PFSK-1 (cell line): ENCODE data around the gene FOXS1.

ENCODE experiments used
- FOXP2 ChIP-seq: optimal IDR thresholded peaks from 2 replicates; pipeline ENCODE3; 2011; ENCODE audit warnings: borderline replicate concordance, control low read depth, inconsistent platforms; ENCODE audit not compliant: insufficient read depth; ENCODE audit errors: extremely low read length, extremely low read depth
- POLR2AphosphoS5 ChIP-seq: IDR thresholded peaks from 2 replicates; pipeline ENCODE4 v1.6.1; 2012; ENCODE audit warnings: low read depth, mild to moderate bottlenecking, control low read depth, low read length, moderate library complexity
- REST ChIP-seq, 2 experiments: IDR thresholded peaks; 2 replicates each; pipeline versions ENCODE4 v1.6.1 to v1.8.0; 2011 to 2012; ENCODE audit warnings: low read depth in 2 of 2, low read length in 2 of 2, control low read depth in 1 of 2, inconsistent platforms in 1 of 2, mild to moderate bottlenecking in 1 of 2, moderate library complexity in 1 of 2; ENCODE audit not compliant: insufficient read depth in 1 of 2
- SIN3A ChIP-seq: IDR thresholded peaks from 2 replicates; pipeline ENCODE4 v1.6.1; 2012; ENCODE audit warnings: mild to moderate bottlenecking, low read length, moderate library complexity, borderline replicate concordance; ENCODE audit not compliant: insufficient read depth
- TAF1 ChIP-seq: IDR thresholded peaks from 2 replicates; pipeline ENCODE4 v1.6.1; 2012; ENCODE audit warnings: low read length, control low read depth, borderline replicate concordance; ENCODE audit not compliant: insufficient read depth

Gene FOXS1

GRCh38 chr20:31835977-31836852 lies 9.2 kb downstream of the FOXS1 start:
- TF ChIP-seq TAF1 (peak; percentile 47; the same call in 1 of the 2 replicates), REST (IDR thresholded peaks at IDR 0.05; ENCODE audit: insufficient read depth in 1 of 2, low read depth in 2 of 2, low read length in 2 of 2) (0 out of 4 replicates have a peak, but pooled peaks of 1 of the 2 experiments have one; percentile 33), FOXP2 (peak; percentile 96), SIN3A (peak; percentile 75; the same call in 1 of the 2 replicates), POLR2AphosphoS5 (no peak)

GRCh38 chr20:31835554-31835953 lies 9.8 kb downstream of the FOXS1 start:
- TF ChIP-seq TAF1 (no peak), POLR2AphosphoS5 (no peak), FOXP2 (no peak), SIN3A (no peak), REST (IDR thresholded peaks at IDR 0.05; ENCODE audit: insufficient read depth in 1 of 2, low read depth in 2 of 2, low read length in 2 of 2) (no peak)

GRCh38 chr20:31833931-31834521 lies 11.4 kb downstream of the FOXS1 start:
- TF ChIP-seq SIN3A: no peak

- no peak for TF ChIP-seq TAF1
- TF ChIP-seq REST (IDR thresholded peaks at IDR 0.05; ENCODE audit: insufficient read depth in 1 of 2, low read depth in 2 of 2, low read length in 2 of 2): no peak
- TF ChIP-seq SIN3A: no peak
- TF ChIP-seq FOXP2: no peak
- TF ChIP-seq POLR2AphosphoS5: no peak
Measured at GRCh38 chr20:31833130-31833930, 12.1 kb downstream of the FOXS1 start.

GRCh38 chr20:31831771-31832306 lies 13.6 kb downstream of the FOXS1 start:
- TF ChIP-seq SIN3A: no peak
- no peak for TF ChIP-seq FOXP2
- TF ChIP-seq REST (IDR thresholded peaks at IDR 0.05; ENCODE audit: insufficient read depth in 1 of 2, low read depth in 2 of 2, low read length in 2 of 2): no peak
- no peak for TF ChIP-seq POLR2AphosphoS5
- TF ChIP-seq TAF1: no peak
